NCI-H128 (cell line): Measurements from ENCODE around the gene PCSK2.

Source experiments
- DNase-seq: peaks from one replicate; lab custom pipeline; 2025; ENCODE audit not compliant: unreplicated experiment; lab: John Stamatoyannopoulos, UW

PCSK2 gene

DNA sequence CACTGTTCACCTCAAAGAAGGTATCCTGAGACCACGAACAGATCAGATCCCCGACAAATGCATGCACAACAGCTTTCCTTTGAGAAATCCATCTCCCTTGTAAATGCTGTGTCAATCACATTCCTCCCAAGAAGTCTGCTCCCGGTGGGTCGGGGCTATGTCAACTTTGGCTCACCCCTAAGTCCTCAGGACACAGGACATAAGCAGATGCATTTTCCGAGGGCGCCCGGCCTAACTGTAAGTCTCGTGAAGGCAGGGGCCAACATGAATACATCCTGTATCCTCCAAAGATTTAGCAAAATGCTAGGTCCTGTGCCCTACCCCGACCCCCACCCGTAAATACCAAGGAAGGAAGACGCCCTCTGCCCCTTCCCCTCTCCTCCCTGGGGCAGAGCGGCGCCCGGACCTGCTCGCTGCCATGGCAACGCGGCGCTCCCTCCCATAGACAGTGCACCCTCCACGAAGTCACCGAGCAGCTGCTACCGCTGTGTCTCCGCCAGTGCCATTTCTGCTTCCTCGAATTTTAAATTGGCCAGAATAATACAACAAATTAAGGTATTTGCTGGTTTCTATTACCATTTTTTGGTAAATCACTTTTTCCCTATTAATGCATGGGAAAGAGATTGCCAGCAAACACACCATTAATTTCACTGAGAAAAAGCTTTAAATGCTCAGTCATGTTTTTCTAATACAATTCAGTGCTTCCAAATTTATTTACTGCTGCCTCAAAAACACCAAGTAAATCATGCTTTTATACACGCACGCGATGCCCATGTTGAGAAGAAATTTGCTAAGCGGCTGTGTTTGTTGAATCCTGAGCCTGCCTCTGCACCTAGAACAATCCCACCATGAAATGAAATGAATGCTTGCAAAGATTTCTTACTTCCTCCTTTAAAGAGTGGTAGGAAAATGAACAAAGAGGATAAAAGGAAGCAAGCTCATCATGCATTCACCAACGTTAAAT is 100.6 kb downstream of the PCSK2 start:
- no peak for DNase-seq

DNA sequence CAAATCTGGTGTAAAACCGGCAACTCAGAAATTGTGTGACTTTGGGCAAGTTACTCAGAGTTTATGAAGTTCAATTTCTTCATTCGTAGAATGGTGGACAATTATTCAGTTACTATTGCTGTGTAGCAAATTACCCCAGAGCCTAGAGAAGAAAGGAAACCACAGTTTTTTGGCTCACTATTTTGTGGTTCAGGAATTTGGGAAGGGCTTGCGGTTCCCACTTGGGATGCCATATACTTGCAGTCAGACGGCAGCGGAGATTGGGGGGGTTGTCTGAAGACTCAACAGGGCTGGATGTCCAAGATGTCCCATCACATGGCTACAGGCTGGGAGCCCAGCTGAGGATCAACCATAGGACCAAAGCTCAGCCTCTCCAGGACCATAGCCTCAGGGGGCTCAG is 108.1 kb downstream of the PCSK2 start:
- no peak for DNase-seq

DNA sequence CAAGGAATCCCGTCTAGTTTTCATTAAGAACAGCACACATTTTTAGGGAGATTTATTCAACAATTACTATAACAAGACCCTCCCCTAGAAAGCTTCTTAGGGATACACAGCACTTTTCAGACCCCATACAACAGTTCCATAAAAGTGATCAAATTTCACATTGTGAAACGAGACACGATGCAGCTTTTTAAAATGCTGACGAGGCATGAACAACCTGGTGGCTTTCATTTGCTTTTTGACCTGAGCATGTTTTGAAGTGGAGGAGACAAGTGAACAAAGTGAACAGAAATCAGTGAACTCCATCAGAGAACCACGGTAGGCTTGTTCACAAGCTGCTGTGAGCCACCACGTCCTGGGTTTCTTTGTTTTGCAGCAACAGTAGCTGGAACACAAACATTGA is 112.2 kb downstream of the PCSK2 start:
- DNase-seq: no peak

DNA sequence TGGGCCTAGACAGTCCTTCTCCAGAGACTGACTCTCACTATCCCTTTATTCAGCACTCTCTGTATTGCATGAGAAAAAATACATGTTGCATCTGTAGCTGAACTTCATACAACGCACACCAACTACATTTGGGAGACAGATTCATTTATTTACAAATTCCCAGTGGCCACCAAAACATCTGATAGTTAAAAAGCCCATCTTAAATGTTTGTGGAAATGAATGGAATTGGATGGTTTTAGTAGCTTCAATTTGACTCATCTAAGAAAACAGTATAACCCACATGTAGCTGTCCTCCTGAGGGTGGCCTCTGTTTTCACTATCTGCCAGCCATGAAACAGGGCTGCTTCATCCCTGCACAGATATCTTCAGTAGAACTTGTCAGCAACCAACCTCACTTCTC is 116.3 kb downstream of the PCSK2 start:
- no peak for DNase-seq

DNA sequence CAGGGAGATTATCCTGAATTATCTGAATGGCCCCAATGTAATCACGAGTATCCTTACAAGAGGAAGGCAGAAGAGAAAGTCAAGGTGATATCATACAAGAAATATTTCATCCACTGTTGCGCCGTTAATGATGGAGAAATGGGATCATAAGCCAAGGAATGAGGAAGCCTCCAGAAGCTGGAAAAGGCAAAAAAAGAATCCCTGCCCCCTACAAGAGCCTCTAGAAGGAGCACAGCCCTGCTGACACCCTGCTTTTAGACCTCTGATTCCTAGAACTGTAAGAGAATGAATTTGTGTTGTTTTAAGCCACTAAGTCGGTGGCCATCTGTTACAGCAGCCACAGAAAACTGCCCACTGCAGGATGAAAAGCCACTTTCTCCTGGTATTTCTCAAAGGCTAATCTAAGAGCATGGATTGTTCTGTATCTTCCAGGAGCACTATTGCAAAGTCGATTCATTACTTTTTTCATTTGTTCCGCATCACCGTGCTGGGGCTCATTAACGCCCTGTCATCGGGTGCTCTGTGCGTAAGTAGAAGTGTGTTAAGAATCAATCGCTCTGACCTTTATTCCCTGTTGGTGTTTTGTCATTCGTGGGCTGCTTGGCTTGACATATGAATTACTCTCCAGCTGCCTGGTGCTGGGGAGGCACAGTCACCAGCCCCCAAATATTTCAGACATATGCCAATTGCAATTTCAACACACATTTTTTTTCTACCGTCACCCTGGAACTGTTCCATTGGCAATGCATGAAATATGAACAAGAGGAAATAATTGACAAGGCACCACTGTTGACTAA is 117.0 kb downstream of the PCSK2 start:
- DNase-seq: no peak

DNA sequence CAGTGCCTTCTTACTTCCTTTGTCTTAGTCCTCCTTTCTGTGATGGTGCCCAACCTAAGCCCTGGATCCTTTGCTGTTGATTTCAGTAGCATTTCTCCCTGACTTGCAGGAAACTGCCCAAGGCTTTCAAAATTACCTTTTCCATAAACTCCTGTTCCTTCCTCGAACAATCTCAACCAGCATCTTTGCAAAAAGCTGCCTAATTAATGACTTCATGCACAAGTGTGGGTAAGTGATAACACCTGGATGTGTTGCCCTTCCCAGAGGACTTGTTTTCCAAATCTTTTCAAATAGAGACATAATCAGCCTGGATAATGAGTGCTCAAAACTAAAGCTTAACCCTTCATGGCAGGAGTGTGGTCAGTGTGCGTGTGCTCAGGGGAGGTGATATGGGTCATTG is 118.0 kb downstream of the PCSK2 start:
- no peak for DNase-seq

DNA sequence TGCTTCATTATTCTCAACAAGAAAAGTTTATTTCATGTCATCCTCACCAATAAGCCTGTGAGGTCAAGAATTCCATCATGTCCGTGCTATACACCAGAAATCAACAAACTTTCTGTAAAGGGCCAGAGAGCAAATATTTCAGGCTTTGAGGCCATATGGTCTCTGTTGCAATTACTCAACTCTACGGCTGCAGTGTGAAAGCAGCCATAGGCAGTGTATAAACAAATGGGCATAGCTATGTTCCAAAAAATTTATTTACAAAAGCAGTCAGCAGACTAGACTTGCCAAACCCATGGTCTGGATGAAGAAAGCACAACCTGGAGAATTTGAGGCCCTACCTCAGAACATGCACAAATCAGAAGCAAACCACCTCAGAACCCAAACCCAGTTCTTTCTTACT is 118.5 kb downstream of the PCSK2 start:
- DNase-seq: no peak

DNA sequence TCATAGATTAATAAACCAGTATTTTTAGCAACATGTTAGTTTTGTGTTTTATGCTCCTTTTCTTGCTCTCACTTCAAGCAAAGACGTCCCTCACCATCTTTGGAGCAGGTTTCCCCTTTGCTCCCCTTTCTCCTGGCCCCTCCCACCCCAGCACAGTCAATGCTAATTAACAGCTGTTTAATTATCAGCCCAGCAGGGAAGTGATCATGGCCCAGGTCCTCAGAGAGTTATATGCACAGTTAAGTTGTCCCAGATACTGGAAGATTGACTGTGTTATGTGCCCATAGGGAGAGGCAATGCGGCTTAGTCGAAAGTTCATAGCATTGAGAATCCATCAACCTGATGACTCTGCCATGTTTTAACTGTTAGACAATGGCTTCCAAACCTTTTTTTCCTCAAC is 123.5 kb downstream of the PCSK2 start:
- no peak for DNase-seq

DNA sequence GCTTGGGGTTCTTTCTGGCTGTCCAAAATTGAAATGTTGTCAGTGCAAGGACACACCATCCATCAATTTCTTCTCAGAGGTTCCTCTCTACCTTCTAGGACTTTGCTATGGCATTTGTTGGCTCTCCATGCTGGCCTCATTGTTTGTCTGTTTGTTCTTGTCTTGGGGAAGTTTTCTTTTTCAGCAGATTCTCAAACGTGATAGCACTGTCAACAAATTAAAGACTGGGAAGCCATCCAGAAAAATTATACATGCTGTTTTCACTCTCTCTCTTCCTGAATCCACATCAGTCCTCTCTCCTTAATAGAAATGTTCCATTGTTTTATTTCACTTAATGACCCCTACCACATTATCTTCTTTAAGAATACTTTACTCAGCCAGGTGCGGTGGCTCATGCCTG is 130.4 kb downstream of the PCSK2 start:
- no peak for DNase-seq

DNA sequence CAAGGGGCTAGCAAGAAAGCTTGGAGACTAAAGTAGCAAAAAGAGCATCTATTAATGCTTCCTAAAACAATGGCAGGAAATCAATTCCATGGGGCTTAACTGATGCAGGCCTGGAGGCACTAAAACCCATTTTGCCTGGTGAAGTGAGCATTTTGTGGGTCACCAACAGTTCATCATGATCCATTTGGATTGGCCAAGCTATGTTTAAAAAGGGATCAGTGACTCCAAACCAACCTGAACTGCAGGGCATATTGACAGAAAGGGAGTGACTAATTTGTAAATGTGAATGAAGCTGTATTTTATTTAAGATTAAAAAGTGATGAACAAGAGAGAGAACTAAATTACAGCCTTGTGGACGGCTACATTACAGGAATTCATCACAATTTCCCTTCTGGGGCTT is 132.0 kb downstream of the PCSK2 start:
- DNase-seq: no peak

DNA sequence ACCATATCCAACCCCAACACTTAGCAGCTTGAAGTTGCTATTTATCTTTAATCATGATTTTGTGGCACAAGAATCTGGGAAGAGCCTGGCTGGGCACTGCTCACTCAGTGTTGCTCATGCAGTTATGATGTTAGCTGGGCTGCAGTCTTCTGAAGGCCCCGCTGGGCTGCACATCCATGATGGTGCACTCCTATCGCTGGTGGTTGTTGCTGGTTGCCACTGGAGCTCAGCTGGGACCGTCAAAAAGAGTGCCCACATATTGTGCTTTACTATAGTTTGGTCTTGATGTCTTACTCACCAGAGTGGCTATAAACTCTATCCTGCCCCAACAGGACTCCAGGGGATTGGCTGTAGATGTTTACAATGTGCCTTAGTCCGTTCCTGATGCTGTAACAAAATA is 137.8 kb downstream of the PCSK2 start:
- DNase-seq: no peak

DNA sequence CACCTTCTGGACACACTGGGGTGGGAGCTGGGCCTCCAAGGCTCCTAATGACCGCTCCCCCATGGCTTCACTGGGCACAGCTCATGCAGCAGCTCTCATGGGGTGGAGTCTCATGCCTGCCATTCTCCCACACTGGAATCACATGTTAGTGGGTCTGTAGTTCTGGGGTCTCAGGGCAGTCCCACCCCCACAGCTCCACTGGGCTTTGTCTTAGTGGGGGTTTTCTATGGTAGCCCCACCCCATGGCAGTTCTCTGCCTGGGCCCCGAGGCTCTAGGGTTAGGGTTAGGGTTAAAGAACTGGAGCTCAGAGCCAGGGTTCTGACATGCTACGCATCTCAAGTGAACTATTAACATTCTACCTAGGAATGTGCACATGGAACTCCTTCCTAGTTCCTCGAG is 139.0 kb downstream of the PCSK2 start:
- DNase-seq: no peak

DNA sequence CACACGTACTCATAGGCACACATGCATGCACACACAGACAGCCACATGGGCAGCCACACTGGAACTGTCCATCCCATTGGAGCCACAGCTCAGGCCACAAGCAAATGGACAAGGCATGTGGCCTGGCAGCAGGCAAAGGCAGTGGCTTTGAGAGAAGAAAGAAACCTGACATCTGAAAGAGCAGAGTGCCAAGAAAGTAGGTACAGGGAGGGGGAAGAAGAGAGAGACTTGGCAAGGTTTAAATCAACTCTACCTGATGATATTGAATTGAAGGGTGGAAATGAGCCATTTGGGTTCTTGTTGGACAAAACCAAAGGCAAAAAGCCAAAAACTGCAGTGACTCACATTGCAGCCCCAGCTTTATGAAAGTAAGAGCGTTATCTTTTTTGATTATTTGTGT is 142.7 kb downstream of the PCSK2 start:
- DNase-seq: no peak

DNA sequence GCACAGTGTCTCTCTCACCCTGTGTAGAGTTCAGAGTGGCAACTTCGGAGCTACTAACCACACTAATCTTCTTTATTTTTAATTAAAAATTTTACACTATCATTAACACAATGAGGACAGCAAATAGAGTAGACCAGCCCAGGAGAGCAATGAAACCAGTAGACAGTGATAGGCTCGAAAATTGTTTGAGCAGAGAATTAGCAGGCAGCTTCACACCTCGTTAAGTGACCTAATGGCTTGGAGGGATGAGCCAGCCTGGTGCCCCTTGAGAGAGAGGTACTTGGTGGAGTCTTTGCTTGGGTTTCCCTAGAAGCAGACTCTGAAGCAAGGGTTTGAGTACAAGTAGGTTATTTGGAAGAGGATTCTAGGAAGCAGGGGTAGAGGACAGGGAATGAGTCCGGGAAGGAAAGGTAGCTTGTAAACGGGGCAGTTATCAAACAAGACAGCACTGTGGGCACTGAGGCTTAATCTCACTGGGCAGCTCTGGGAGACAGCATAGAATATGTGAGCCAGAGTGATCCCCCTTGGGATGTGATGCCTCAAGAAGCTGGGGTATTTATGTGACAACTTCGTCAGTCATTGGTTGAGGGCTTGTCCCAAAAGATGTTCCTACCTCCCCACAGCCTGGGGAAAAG is 146.1 kb downstream of the PCSK2 start:
- no peak for DNase-seq

DNA sequence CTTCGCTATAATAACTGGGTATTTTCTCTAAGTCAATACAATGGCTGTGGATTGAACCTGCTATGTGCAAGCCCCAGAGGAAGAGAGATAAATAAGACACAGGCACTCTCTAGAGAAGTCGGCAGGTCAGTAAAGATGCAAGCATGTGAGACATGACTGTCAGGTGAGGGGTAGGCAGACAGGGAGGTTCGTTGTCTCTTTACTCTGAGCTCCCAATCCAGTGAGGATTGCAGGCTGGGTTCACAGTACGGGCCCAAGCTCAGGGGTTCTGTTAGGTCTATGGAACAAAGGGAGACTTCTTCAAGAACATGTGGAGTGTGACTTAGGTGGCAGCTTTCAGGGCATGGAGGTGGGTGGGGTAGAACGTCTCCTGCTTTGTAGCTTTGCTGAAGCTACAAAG is 147.2 kb downstream of the PCSK2 start:
- no peak for DNase-seq

DNA sequence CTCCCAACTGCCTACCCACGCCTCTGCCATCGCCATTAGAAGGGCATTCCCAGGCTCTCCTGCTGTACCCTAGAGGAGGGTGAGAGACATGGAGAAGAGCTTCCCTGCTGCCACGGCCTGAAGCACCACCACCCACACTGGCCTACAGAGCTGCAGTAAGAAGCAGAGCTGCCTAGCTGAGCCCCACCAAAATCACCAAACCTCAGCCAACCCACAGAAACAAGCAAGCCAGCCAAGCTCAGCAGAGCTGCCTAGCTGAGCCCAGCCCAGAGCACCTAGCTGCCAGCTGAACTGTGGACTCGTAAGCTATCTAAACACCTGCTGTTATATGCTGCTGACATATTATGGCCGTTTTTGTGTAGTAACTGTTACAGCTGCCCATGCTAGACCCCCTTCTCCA is 149.2 kb downstream of the PCSK2 start:
- no peak for DNase-seq

DNA sequence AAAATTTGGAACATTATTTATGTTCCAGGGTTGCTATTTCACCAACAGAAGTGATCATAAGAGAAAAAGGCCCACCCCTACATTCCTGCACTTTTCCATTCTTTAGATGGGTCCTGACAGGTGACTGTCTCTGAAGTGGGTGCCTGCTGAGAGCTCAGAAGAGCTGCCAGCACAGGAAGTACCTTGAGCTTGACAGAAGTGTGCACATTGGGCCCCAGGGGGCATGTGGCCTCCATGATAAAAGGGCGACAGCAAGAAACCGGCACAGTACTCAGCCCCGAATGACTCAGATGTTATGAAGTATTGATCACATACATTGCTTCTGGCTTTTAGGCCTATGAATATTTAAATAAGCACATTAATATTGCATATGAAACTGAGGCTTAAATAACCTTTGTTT is 150.4 kb downstream of the PCSK2 start:
- no peak for DNase-seq

DNA sequence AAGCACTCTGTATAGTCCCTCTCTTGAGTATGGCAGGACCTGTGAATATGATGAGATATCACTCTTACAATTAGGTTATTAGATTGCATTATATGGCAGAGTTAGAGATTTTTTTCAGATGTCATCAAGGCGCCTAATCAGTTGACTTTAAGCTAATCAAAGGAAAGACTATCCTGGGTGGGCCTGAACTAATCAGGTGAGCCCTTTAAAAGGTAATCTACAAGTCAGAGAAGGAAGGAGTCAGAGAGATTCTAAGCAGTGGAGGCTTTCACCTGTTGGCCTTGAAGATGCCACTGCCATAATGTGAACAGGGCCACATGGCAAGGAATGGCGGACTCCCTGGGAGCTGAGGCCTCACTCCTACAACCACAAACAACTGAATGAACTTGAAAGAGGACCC is 152.8 kb downstream of the PCSK2 start:
- no peak for DNase-seq

DNA sequence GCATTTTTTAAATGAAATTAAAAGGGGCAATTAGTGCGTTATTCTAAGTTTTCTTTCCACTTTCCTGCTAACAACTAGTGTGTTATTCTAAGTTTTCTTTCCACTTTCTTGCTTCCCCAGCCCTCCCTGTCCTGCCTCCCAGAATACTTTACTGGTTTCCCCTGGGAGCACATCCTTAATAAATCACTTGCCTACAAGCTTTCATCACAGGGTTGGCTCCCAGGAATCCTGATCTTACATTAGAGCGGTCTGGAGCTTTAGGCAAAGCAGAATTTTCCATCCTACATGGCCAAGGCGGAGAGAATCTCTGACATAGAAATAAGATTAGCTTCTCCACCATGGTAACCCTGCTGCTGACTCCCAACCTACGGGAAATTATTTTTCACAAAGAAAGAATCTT is 154.0 kb downstream of the PCSK2 start:
- DNase-seq: no peak

DNA sequence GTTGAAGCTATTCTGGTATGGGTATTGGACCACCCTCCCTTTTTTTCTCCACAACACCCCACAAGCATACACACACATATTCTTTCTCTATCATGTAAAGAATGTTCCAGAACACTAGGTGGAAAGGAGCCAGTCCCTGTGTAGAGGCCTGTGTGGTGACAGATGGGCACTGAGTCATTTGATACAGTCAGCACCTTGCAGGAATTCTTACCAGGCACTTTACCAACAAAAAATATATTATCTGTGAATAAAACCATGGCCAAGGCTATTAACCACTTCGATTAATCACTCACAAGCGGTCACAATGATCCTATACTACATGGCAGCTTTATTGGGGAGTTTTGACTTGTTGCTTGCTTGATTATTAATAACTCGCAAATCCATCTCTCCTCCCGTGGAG is 154.9 kb downstream of the PCSK2 start:
- DNase-seq: no peak

DNA sequence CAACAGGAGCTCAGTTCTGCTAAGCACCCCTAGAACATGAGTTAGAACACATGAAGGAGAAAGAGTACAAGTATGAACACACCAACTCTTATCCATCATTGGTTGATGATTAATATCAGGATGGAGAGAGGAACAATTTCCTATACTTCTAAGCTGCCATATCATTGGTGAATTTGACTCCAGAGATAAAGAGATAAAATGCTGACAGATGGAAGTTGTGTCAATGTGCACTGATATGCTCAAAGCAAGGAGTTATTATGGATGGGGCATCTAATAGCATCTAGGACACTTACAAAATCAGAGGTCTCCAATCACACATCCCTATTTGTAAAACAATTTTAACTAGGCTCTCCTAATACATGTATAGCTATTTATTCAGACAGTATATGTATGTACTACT is 159.0 kb downstream of the PCSK2 start:
- DNase-seq: no peak

DNA sequence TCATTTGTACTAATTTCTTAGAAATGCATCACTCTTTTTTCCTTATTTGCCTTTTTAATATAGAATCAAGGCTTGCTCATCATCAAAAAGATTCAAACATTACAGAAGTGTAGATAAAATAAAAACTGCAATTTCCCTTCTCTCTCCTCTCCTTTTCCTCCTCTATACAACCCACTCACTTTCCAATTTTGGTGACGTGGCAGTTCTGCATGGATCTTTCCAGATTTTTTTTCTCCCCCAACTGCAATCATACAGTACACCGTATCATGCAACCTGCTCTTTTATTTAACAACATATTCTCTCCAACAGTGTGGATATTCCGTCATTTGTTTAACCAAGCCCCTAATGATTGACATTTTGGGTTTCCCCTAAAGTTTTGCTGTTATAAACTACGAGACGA is 163.8 kb downstream of the PCSK2 start:
- DNase-seq: no peak
